H9 (cell line): ENCODE measurements around the gene GSE1. TPM values are rescaled to one million over a fixed set of nuclear protein-coding genes. Genes with fewer than 3 reads are reported as not detected.

Experiments
- DNase-seq: peaks from one replicate; pipeline ENCODE4 v3.0.0-alpha.2; 2017
- H2AFZ ChIP-seq: one replicate; pipeline ENCODE4 v1.6.1; 2013; ENCODE audit warnings: mild to moderate bottlenecking, low read length, control low read depth, moderate library complexity
- H2AK5ac ChIP-seq: 2 replicates; pipeline ENCODE4 v1.6.1; 2013; ENCODE audit warnings: low read length, control low read depth, mixed read lengths; ENCODE audit not compliant: insufficient read length
- H2BK120ac ChIP-seq: one replicate; pipeline ENCODE4 v1.6.1; 2013; ENCODE audit warnings: low read depth, mild to moderate bottlenecking, low read length, control low read depth, inconsistent platforms; ENCODE audit not compliant: poor library complexity, severe bottlenecking
- H2BK12ac ChIP-seq: 2 replicates; pipeline ENCODE4 v1.6.1; 2013; ENCODE audit warnings: low read length, control low read depth, mixed read lengths, low read depth; ENCODE audit not compliant: insufficient read length
- H2BK15ac ChIP-seq: 2 replicates; pipeline ENCODE4 v1.6.1; 2013; ENCODE audit warnings: low read depth, low read length, control low read depth
- H2BK20ac ChIP-seq: one replicate; pipeline ENCODE4 v1.6.1; 2013; ENCODE audit warnings: low read depth, mild to moderate bottlenecking, low read length, control low read depth, inconsistent platforms; ENCODE audit not compliant: poor library complexity, severe bottlenecking
- H2BK5ac ChIP-seq: 2 replicates; pipeline ENCODE4 v1.6.1; 2013; ENCODE audit warnings: low read length, control low read depth, mixed read lengths; ENCODE audit not compliant: insufficient read length
- H3K14ac ChIP-seq: 2 replicates; pipeline ENCODE4 v1.6.1; 2013; ENCODE audit warnings: low read length, control low read depth; ENCODE audit not compliant: insufficient read depth
- H3K18ac ChIP-seq: 2 replicates; pipeline ENCODE4 v1.6.1; 2013; ENCODE audit warnings: low read depth, mild to moderate bottlenecking, mixed read lengths, low read length, control low read depth; ENCODE audit not compliant: insufficient read length
- H3K23ac ChIP-seq: 2 replicates; pipeline ENCODE4 v1.6.1; 2013; ENCODE audit warnings: low read length, control low read depth, mixed read lengths, low read depth; ENCODE audit not compliant: insufficient read length
- H3K23me2 ChIP-seq: 2 replicates; pipeline ENCODE4 v1.6.1; 2013; ENCODE audit warnings: low read depth, mild to moderate bottlenecking, mixed read lengths, low read length, control low read depth; ENCODE audit not compliant: insufficient read length, poor library complexity, severe bottlenecking
- H3K27ac ChIP-seq: 2 replicates; pipeline ENCODE4 v1.5.1; 2013; ENCODE audit warnings: low read length, control low read depth, mixed read lengths, low read depth; ENCODE audit not compliant: insufficient read length
- H3K27me3 ChIP-seq: 2 replicates; pipeline ENCODE4 v1.6.1; 2013; ENCODE audit warnings: low read length, control low read depth, inconsistent platforms; ENCODE audit not compliant: insufficient read depth
- H3K4ac ChIP-seq: 2 replicates; pipeline ENCODE4 v1.6.1; 2013; ENCODE audit warnings: low read depth, mild to moderate bottlenecking, control low read depth, inconsistent platforms, low read length, moderate library complexity
- H3K4me1 ChIP-seq: 2 replicates; pipeline ENCODE4 v1.6.1; 2013; ENCODE audit warnings: low read length, control low read depth, inconsistent platforms; ENCODE audit not compliant: insufficient read depth
- H3K4me2 ChIP-seq: 2 replicates; pipeline ENCODE4 v1.6.1; 2013; ENCODE audit warnings: low read length, control low read depth, mixed read lengths; ENCODE audit not compliant: insufficient read length, insufficient read depth
- H3K56ac ChIP-seq: 2 replicates; pipeline ENCODE4 v1.6.1; 2013; ENCODE audit warnings: low read depth, mild to moderate bottlenecking, mixed read lengths, low read length, control low read depth; ENCODE audit not compliant: insufficient read length
- H3K79me1 ChIP-seq: 2 replicates; pipeline ENCODE4 v1.6.1; 2013; ENCODE audit warnings: low read depth, mild to moderate bottlenecking, moderate library complexity, low read length, control low read depth, inconsistent platforms; ENCODE audit not compliant: insufficient read depth, poor library complexity, severe bottlenecking
- H3K79me2 ChIP-seq: 2 replicates; pipeline ENCODE4 v1.6.1; 2013; ENCODE audit warnings: low read length, control low read depth, inconsistent platforms; ENCODE audit not compliant: insufficient read depth
- H3K9ac ChIP-seq: 2 replicates; pipeline ENCODE4 v1.6.1; 2013; ENCODE audit warnings: low read length, control low read depth, mixed read lengths; ENCODE audit not compliant: insufficient read length; ENCODE audit errors: extremely low read depth
- H3K9me3 ChIP-seq: one replicate; pipeline ENCODE4 v1.6.1; 2013; ENCODE audit warnings: low read depth, low read length, inconsistent platforms; ENCODE audit not compliant: control insufficient read depth
- H3T11ph ChIP-seq: one replicate; pipeline ENCODE4 v1.6.1; 2013; ENCODE audit warnings: mild to moderate bottlenecking, low read length, control low read depth, inconsistent platforms
- H4K20me1 ChIP-seq: one replicate; pipeline ENCODE4 v1.6.1; 2013; ENCODE audit not compliant: control insufficient read depth, insufficient read length, insufficient read depth
- H4K5ac ChIP-seq: 2 replicates; pipeline ENCODE4 v1.6.1; 2013; ENCODE audit warnings: low read depth, mild to moderate bottlenecking, mixed read lengths, low read length, control low read depth; ENCODE audit not compliant: insufficient read length
- H4K8ac ChIP-seq: replicated peaks from 2 replicates; pipeline ENCODE4 v1.6.1; 2013; ENCODE audit warnings: low read length, control low read depth, mixed read lengths, low read depth; ENCODE audit not compliant: insufficient read length
- H4K91ac ChIP-seq: 2 replicates; pipeline ENCODE4 v1.6.1; 2013; ENCODE audit warnings: low read depth, mild to moderate bottlenecking, moderate library complexity, mixed read lengths, low read length, control low read depth; ENCODE audit not compliant: insufficient read length
- H3K27ac Mint-ChIP-seq, 3 experiments: 2 replicates in 2 of 3; 3 replicates in 1 of 3; pipeline ENCODE4 v1.8.0; 2020 to 2021; ENCODE audit warnings: mixed read lengths in 3 of 3, mild to moderate bottlenecking in 1 of 3, moderate library complexity in 1 of 3
- H3K27me3 Mint-ChIP-seq: 2 replicates; pipeline ENCODE4 v1.8.0; 2021; ENCODE audit warnings: low read depth, mild to moderate bottlenecking, moderate library complexity, mixed read lengths
- H3K36me3 Mint-ChIP-seq, 3 experiments: 2 replicates in 2 of 3; 3 replicates in 1 of 3; pipeline ENCODE4 v1.8.0; 2020 to 2021; ENCODE audit warnings: low read depth in 3 of 3, mixed read lengths in 3 of 3; ENCODE audit not compliant: insufficient read depth in 1 of 3
- H3K4me1 Mint-ChIP-seq, 2 experiments: 2 replicates each; pipeline ENCODE4 v1.8.0; 2020; ENCODE audit warnings: mixed read lengths in 2 of 2
- H3K4me3 Mint-ChIP-seq, 2 experiments: 2 replicates in 1 of 2; 3 replicates in 1 of 2; pipeline ENCODE4 v1.8.0; 2020 to 2021; ENCODE audit warnings: mild to moderate bottlenecking in 2 of 2, mixed read lengths in 2 of 2, moderate library complexity in 1 of 2
- H3K9me3 Mint-ChIP-seq, 2 experiments: 2 replicates in 1 of 2; 3 replicates in 1 of 2; pipeline ENCODE4 v1.8.0; 2020; ENCODE audit warnings: mild to moderate bottlenecking in 2 of 2, mixed read lengths in 2 of 2, moderate library complexity in 1 of 2
- CTCF ChIP-seq: fragments of 200-600 bp; sonication (generic); conservative IDR thresholded peaks from 3 replicates; pipeline ENCODE4 v1.8.0; 2021; ENCODE audit warnings: antibody characterized with exemption, mild to moderate bottlenecking
- WGBS: extraction: QIAGEN DNeasy Blood & Tissue Kit; methylation state at CpG from one replicate; pipeline ENCODE4 v1.1.7; 2013; ENCODE audit warnings: missing lambda C conversion rate, low lambda C conversion rate, mixed read lengths; ENCODE audit not compliant: insufficient read length; ENCODE audit errors: extremely low coverage; 5-methylcytosine and 5-hydroxymethylcytosine counted together
- total RNA-seq: library from RNA; stranded (reverse); gene quantifications from 2 replicates; pipeline ENCODE4 v1.2.1, GENCODE V29; 2021

GSE1 gene
- total RNA-seq, 1 experiment from 2014 or later, result 125 TPM

GRCh38 chr16:85677383-85677967 lies 64.4 kb downstream of the GSE1 start:
- no peak overlapping the region for H2AFZ ChIP-seq
- no peak overlapping the region for H3K56ac ChIP-seq
- H3K23me2 ChIP-seq, result no peaks in the 10 kb centered on the region
- no peak overlapping the region for H3K23ac ChIP-seq
- no peaks in the 10 kb centered on the region for H3K9me3 ChIP-seq
- no peak overlapping the region for H4K91ac ChIP-seq
- no peak overlapping the region for H3K27ac ChIP-seq
- H2BK12ac ChIP-seq, result no peak overlapping the region
- no peak overlapping the region for H3K4ac ChIP-seq
- no peak overlapping the region for H2AK5ac ChIP-seq
- no peak overlapping the region for H2BK5ac ChIP-seq
- peaks cover 29 to 88% (median 71%) of the 10 kb centered on the region in 3 experiments; a peak in 6 of 7 replicates for H3K36me3 Mint-ChIP-seq
- no peak overlapping the region for H3K14ac ChIP-seq
- no peak overlapping the region for H4K5ac ChIP-seq
- DNase-seq, result no peak
- H2BK15ac ChIP-seq, result no peak overlapping the region
- TF ChIP-seq CTCF, result no peak
- no peaks in the 10 kb centered on the region for H3K79me1 ChIP-seq
- H2BK20ac ChIP-seq, result no peak overlapping the region
- no peak overlapping the region for H3K4me3 Mint-ChIP-seq
- no peaks in the 10 kb centered on the region for H4K20me1 ChIP-seq
- no peak overlapping the region for H3K18ac ChIP-seq
- no peaks in the 10 kb centered on the region for H3K4me1 Mint-ChIP-seq
- no peak overlapping the region for H3K9ac ChIP-seq
- 0 out of 7 replicates have a peak overlapping the region, but pooled peaks of 1 of the 3 experiments have one; percentile 34 for H3K27ac Mint-ChIP-seq
- no peak overlapping the region for H3K4me2 ChIP-seq
- no peaks in the 10 kb centered on the region for H3K4me1 ChIP-seq
- H3K27me3 ChIP-seq, result no peaks in the 10 kb centered on the region
- H3K27me3 Mint-ChIP-seq, result no peaks in the 10 kb centered on the region; the same call in 1 of the 2 replicates
- no peaks in the 10 kb centered on the region for H3K9me3 Mint-ChIP-seq
- H4K8ac ChIP-seq, result no peak overlapping the region
- H3K79me2 ChIP-seq, result no peaks in the 10 kb centered on the region
- no peak overlapping the region for H3T11ph ChIP-seq
- WGBS, result no CpG with 5 or more reads among the region's 6 CpGs
- no peak overlapping the region for H2BK120ac ChIP-seq
